Smooth muscle cell (in vitro differentiated cells): ENCODE results near the gene PCDH19. TPM values are rescaled to one million over a fixed set of nuclear protein-coding genes. Genes with fewer than 3 reads are reported as not detected.

ENCODE experiments used
- DNase-seq: peaks from one replicate; lab custom pipeline; 2025; ENCODE audit not compliant: unreplicated experiment; lab: John Stamatoyannopoulos, UW
- H2AFZ ChIP-seq: fragments of 200-600 bp; sonication (generic); 2 replicates; pipeline ENCODE4 v1.6.0; 2016; ENCODE audit warnings: antibody characterized with exemption, low read depth, mild to moderate bottlenecking
- H3F3A ChIP-seq: fragments of 200-600 bp; sonication (generic); 2 replicates; pipeline ENCODE4 v1.6.0; 2017; ENCODE audit warnings: antibody characterized with exemption, low read depth
- H3K27ac ChIP-seq: fragments of 200-600 bp; sonication (generic); 2 replicates; pipeline ENCODE4 v1.5.1; 2016; ENCODE audit warnings: low read depth, mild to moderate bottlenecking
- H3K27me3 ChIP-seq: fragments of 200-600 bp; sonication (generic); 2 replicates; pipeline ENCODE4 v1.6.1; 2016; ENCODE audit warnings: low read depth, mild to moderate bottlenecking
- H3K36me3 ChIP-seq: fragments of 200-600 bp; sonication (generic); 2 replicates; pipeline ENCODE4 v1.5.1; 2016; ENCODE audit warnings: low read depth
- H3K4me1 ChIP-seq: fragments of 200-600 bp; sonication (generic); 2 replicates; pipeline ENCODE4 v1.5.1; 2016; ENCODE audit warnings: low read depth
- H3K4me2 ChIP-seq: fragments of 200-600 bp; sonication (generic); 2 replicates; pipeline ENCODE4 v1.6.0; 2016; ENCODE audit warnings: mild to moderate bottlenecking
- H3K4me3 ChIP-seq: fragments of 200-600 bp; sonication (generic); 2 replicates; pipeline ENCODE4 v1.5.1; 2016; ENCODE audit warnings: mild to moderate bottlenecking
- H3K79me2 ChIP-seq: fragments of 200-600 bp; sonication (generic); 2 replicates; pipeline ENCODE4 v1.6.0; 2016; ENCODE audit warnings: low read depth, mild to moderate bottlenecking
- H3K9ac ChIP-seq: fragments of 200-600 bp; sonication (generic); 2 replicates; pipeline ENCODE4 v1.6.0; 2016; ENCODE audit warnings: low read depth
- H3K9me3 ChIP-seq: fragments of 200-600 bp; sonication (generic); replicated peaks from 2 replicates; pipeline ENCODE4 v1.5.1; 2016; ENCODE audit warnings: low read depth
- H4K20me1 ChIP-seq: fragments of 200-600 bp; sonication (generic); 2 replicates; pipeline ENCODE4 v1.6.0; 2016; ENCODE audit warnings: low read depth
- CTCF ChIP-seq: fragments of 200-600 bp; sonication (generic); IDR thresholded peaks from 2 replicates; pipeline ENCODE4 v1.5.1; 2017; ENCODE audit warnings: borderline replicate concordance, mild to moderate bottlenecking, antibody characterized with exemption; ENCODE audit not compliant: insufficient read depth, poor library complexity, severe bottlenecking
- WGBS: methylation state at CpG from one replicate; pipeline ENCODE4 v1.1.7; 2016; ENCODE audit warnings: low lambda C conversion rate; 5-methylcytosine and 5-hydroxymethylcytosine counted together
- polyA plus RNA-seq: library from polyadenylated mRNA; unstranded; fragments of >200 nt; fragmentation: Nextera tagmentation; extraction: Ambion mirVana; gene quantifications from 2 replicates; pipeline ENCODE4 v1.2.1, GENCODE V29; 2016
- total RNA-seq: library from RNA; depleted of rRNA; stranded (reverse); fragments of >200 nt; gene quantifications from 2 replicates; pipeline ENCODE4 v1.2.3, GENCODE V29; 2014

PCDH19 gene
- total and polyA plus RNA-seq, 2 experiments from 2014 or later = 7.5 to 16.8 TPM

GRCh38 chrX:100424012-100424411 is 13.9 kb upstream of the PCDH19 start:
- Histone ChIP-seq H3K4me1 (no peaks in the 10 kb centered on the region), H3K79me2 (no peaks in the 10 kb centered on the region), H2AFZ (no peak overlapping the region), H3K27ac (no peak overlapping the region), H3K4me2 (no peak overlapping the region), H3K9me3 (no peaks in the 10 kb centered on the region), H4K20me1 (no peaks in the 10 kb centered on the region), H3K9ac (no peak overlapping the region), H3K4me3 (no peak overlapping the region), H3K27me3 (no peaks in the 10 kb centered on the region), H3K36me3 (no peaks in the 10 kb centered on the region), H3F3A (no peaks in the 10 kb centered on the region)
- no peak for TF ChIP-seq CTCF
- DNase-seq = no peak
- 56% methylated on average over 4 of the region's 4 CpGs for WGBS

- DNase-seq = no peak
- WGBS = 72% methylated on average over 2 of the region's 2 CpGs
- Histone ChIP-seq H3F3A (no peaks in the 10 kb centered on the region), H3K9ac (no peak overlapping the region), H2AFZ (no peak overlapping the region), H3K4me1 (no peaks in the 10 kb centered on the region), H3K9me3 (no peaks in the 10 kb centered on the region), H3K27me3 (no peaks in the 10 kb centered on the region), H3K27ac (no peak overlapping the region), H3K36me3 (no peaks in the 10 kb centered on the region), H4K20me1 (no peaks in the 10 kb centered on the region), H3K4me3 (no peak overlapping the region), H3K4me2 (no peak overlapping the region), H3K79me2 (no peaks in the 10 kb centered on the region)
- TF ChIP-seq CTCF = no peak
Measured at GRCh38 chrX:100418556-100418955, 8.5 kb upstream of the PCDH19 start.

GRCh38 chrX:100417681-100418080 is 7.6 kb upstream of the PCDH19 start:
- H4K20me1 ChIP-seq = no peaks in the 10 kb centered on the region
- H3K79me2 ChIP-seq = no peaks in the 10 kb centered on the region
- H3K4me3 ChIP-seq = no peak overlapping the region
- H3K9me3 ChIP-seq = no peaks in the 10 kb centered on the region
- H3K4me2 ChIP-seq = no peak overlapping the region
- no peak overlapping the region for H3K27ac ChIP-seq
- no peak for DNase-seq
- no peak overlapping the region for H3K9ac ChIP-seq
- no peaks in the 10 kb centered on the region for H3K27me3 ChIP-seq
- no peak overlapping the region for H2AFZ ChIP-seq
- 67% methylated on average over 3 of the region's 3 CpGs for WGBS
- no peaks in the 10 kb centered on the region for H3K4me1 ChIP-seq
- no peaks in the 10 kb centered on the region for H3K36me3 ChIP-seq
- no peak for TF ChIP-seq CTCF
- no peaks in the 10 kb centered on the region for H3F3A ChIP-seq

GRCh38 chrX:100413229-100413628 is 3.2 kb upstream of the PCDH19 start:
- H2AFZ ChIP-seq = no peak overlapping the region
- H3K9me3 ChIP-seq = no peaks in the 10 kb centered on the region
- H3K79me2 ChIP-seq = no peaks in the 10 kb centered on the region
- H3K36me3 ChIP-seq = no peaks in the 10 kb centered on the region
- H3K4me1 ChIP-seq = no peaks in the 10 kb centered on the region
- H3K4me3 ChIP-seq = peak overlapping the region; percentile 38
- no peak overlapping the region for H3K27ac ChIP-seq
- DNase-seq = no peak
- H3K4me2 ChIP-seq = peak overlapping the region; percentile 85
- H3K27me3 ChIP-seq = no peaks in the 10 kb centered on the region
- H3K9ac ChIP-seq = no peak overlapping the region
- WGBS = 17% methylated on average over 5 of the region's 5 CpGs
- H4K20me1 ChIP-seq = no peaks in the 10 kb centered on the region
- TF ChIP-seq CTCF = peak; percentile 53
- no peaks in the 10 kb centered on the region for H3F3A ChIP-seq
